T-helper 17 cell (primary cell): Measurements from ENCODE around the gene NIPSNAP3A. TPM values are rescaled to one million over a fixed set of nuclear protein-coding genes. Genes with fewer than 3 reads are reported as not detected.
"Not testable (repeated sequence)": the region's sequence is repeated elsewhere in the genome, so short reads cannot be mapped to it uniquely, and the experiment has no call there.

ENCODE experiments used
- ATAC-seq: fragments of 150-1000 bp; cut with Tn5 transposase; 2 replicates; pipeline ENCODE4 v1.10.0; 2021; ENCODE audit warnings: mild to moderate bottlenecking, moderate library complexity
- DNase-seq, 3 donors: peaks; one replicate each; pipeline versions ENCODE4 v3.0.0 to v3.0.0-alpha.2; 2020 to 2021
- H3K9me3 ChIP-seq: one replicate; pipeline ENCODE4 v1.7.0; 2013; ENCODE audit warnings: low read length, mild to moderate bottlenecking; ENCODE audit not compliant: control insufficient read depth, poor library complexity, severe bottlenecking
- H3K27ac Mint-ChIP-seq: one replicate; pipeline ENCODE4 v1.8.0; 2022; ENCODE audit warnings: mild to moderate bottlenecking, moderate library complexity, mixed read lengths
- H3K27me3 Mint-ChIP-seq: one replicate; pipeline ENCODE4 v1.8.0; 2022; ENCODE audit warnings: mixed read lengths
- H3K36me3 Mint-ChIP-seq: one replicate; pipeline ENCODE4 v1.8.0; 2022; ENCODE audit warnings: low read depth, mixed read lengths
- H3K4me1 Mint-ChIP-seq: one replicate; pipeline ENCODE4 v1.8.0; 2022; ENCODE audit warnings: mild to moderate bottlenecking, mixed read lengths
- H3K4me3 Mint-ChIP-seq: one replicate; pipeline ENCODE4 v1.8.0; 2022; ENCODE audit warnings: mild to moderate bottlenecking, moderate library complexity, mixed read lengths
- total RNA-seq, 4 donors: library from RNA in 2 of 4; stranded (reverse) in 2 of 4; gene quantifications; one replicate each; pipeline ENCODE4 v1.2.3 and lab custom pipeline; 2022 to 2026

NIPSNAP3A gene
- total RNA-seq (1 to 10 TPM; 8.3 to 8.8 TPM), total RNA-seq (lab: John Stamatoyannopoulos, UW) (7.5 to 13.4 reads per million in 2 donors)

DNA sequence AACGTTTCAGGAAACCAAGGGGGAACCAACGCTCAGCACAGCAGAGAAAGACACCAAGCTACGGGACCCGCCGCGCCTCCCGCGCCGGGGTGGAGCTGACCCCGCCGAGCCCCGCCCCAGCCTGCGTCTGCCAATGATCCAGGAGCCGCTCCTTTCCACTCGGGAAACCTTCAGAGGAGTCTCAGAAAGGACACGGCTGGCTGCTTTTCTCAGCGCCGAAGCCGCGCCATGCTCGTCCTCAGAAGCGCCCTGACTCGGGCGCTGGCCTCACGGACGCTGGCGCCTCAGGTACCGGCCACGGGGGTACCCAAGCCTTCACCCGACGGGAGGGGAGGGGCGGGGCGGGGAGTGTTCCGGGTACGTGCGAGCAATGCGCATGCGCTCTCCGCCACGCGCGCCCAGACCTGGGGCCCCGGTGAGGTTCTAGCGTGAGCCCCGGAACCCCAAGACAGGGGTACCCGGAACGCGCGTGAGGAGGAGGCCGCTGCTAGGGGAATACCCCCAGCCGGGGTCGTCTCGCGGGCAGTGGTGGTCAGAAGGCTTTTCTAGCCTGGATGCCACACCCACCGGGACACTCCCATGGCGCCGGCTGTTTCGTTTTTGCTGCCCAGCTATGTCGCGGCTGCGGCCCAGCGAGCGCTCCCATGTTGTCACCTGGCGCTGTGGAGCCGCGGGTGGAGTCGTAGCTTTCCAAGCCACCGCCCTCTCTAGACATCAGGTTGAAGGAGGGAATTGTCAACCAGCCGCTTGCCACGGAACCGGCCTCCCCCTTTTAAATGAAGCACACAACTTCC lies at the start of gene NIPSNAP3A:
Gene NIPSNAP3A, plus strand, starts transcription at position 119 of the 794 bp plus-strand sequence. Its CDS starts 110 bp downstream, at position 229.
- no peaks in the 10 kb centered on the region for H3K9me3 ChIP-seq
- Mint-ChIP-seq H3K4me3 (peak within 1 kb of the TSS; percentile 98), H3K27ac (peak within 1 kb of the TSS; percentile 98), H3K36me3 (no peaks in the 10 kb centered on the region), H3K4me1 (peaks cover 20% of the 10 kb centered on the region), H3K27me3 (no peaks in the 10 kb centered on the region)
- DNase-seq (peak; percentile 79 to 81 (median 79)), ATAC-seq (peak; percentile 89)

DNA sequence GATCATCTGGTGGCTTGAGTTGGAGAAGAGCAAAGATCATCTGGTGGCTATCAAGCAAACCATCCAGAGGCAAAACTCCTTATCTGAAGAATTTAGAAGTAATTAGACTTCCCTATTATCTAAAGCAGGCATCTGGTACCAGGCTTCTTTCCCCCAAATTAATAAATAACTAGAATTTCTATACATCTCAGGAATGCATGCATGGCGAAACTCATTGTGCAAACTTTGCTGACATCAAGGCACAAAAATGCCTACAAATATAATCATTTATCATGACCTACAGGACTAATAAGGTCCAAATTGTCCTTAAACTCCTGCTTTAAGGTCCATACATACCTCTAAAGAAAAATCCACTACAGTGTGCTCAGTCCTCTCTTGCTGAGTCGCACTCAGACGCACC lies 47.2 kb upstream of the NIPSNAP3A start:
- H3K9me3 ChIP-seq: no peaks in the 10 kb centered on the region
- H3K4me1 Mint-ChIP-seq: no peaks in the 10 kb centered on the region
- H3K27me3 Mint-ChIP-seq: no peaks in the 10 kb centered on the region
- no peak overlapping the region for H3K4me3 Mint-ChIP-seq
- DNase-seq (no peak), ATAC-seq (no peak)
- H3K36me3 Mint-ChIP-seq: no peaks in the 10 kb centered on the region
- no peak overlapping the region for H3K27ac Mint-ChIP-seq

DNA sequence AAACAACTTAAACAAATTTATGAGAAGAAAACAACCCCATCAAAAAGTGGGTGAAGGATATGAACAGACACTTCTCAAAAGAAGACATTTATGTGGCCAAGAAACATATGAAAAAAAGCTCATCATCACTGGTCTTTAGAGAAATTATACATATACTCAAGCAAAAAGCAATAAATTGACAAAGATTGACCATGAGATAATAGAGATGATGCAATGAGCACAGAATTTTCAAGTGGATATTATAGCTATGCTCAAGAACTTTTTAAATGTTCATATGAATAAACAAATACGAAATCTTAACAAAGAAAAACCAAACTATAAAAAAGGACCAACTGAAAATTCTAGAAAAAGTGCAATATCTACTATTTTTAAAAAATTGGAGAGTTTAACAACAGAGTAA lies 38.7 kb upstream of the NIPSNAP3A start:
- H3K27ac Mint-ChIP-seq, H3K4me3 Mint-ChIP-seq, H3K27me3 Mint-ChIP-seq, H3K9me3 ChIP-seq, H3K36me3 Mint-ChIP-seq, H3K4me1 Mint-ChIP-seq, DNase-seq, ATAC-seq: not testable (repeated sequence)

DNA sequence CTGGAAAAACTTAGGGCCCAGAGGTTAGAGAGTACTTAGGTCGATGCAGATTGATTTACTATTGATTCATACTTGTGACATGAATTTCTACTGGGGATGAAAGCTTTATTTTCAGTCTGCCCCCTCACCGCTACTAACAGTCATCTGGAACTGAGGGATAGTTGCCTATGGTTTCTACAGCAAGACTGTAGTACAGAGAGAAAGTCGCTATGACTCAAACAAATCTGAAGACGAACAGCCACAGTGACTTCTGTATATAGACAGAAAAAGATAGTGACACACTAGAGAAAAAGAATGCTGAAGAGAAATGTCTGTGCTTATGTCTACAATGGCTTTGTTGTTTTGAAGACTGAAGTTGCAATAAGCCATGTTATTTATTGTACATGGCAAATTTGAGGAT lies 35.9 kb upstream of the NIPSNAP3A start:
- peaks cover 2% of the 10 kb centered on the region for H3K4me1 Mint-ChIP-seq
- no peak for ATAC-seq

DNA sequence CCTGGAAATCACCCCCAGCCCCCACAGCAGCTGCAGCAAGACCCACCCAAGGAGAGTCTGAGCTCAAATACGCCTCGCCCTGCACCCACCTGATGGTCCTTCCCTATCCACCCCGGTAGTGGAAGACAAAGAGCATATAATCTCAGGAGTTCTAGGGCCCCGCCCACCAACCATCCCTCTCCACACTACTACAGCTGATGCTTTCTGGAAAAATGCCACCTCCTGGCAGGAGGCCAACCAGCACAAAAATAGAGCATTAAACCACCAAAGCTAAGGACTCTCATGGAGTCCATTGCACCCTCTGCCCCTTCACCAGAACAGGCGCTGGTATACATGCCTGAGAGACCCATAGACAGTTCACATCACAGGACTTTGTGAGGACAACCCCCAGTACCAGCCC lies 22.5 kb upstream of the NIPSNAP3A start:
- no peak for DNase-seq
- H3K4me1 Mint-ChIP-seq: peaks cover 3% of the 10 kb centered on the region
- H3K4me3 Mint-ChIP-seq: no peak overlapping the region
- H3K9me3 ChIP-seq: no peaks in the 10 kb centered on the region
- peaks cover 2% of the 10 kb centered on the region for H3K36me3 Mint-ChIP-seq
- ATAC-seq: no peak
- H3K27me3 Mint-ChIP-seq: peaks cover 4% of the 10 kb centered on the region
- H3K27ac Mint-ChIP-seq: no peak overlapping the region

More for the DNA sequence above, 35.9 kb upstream of the NIPSNAP3A start:
- no peaks in the 10 kb centered on the region for H3K9me3 ChIP-seq
- DNase-seq: no peak
- Mint-ChIP-seq H3K36me3 (no peaks in the 10 kb centered on the region), H3K27me3 (peaks cover 7% of the 10 kb centered on the region), H3K27ac (no peak overlapping the region), H3K4me3 (no peak overlapping the region)

DNA sequence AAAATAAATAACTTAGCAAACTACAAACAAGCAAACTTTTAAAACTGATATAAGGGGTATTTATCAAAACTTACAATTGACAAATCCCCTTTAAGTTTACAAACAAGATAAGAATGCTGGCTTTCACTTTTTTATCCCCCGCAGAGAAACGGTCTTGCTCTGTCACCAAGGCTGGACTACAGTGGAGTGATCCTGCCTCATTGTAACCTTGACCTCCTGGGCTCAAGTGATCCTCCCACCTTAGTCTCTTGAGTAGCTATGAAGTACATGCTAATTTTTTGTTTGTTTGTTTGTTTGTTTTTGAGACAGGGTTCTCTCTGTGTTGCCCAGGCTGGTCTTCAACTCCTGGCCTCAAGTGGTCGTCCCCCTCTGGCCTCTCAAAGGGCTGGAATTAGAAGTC lies 9.0 kb upstream of the NIPSNAP3A start:
- no peak for DNase-seq
- no peak for ATAC-seq
- no peaks in the 10 kb centered on the region for H3K27me3 Mint-ChIP-seq
- H3K4me1 Mint-ChIP-seq: peaks cover 2% of the 10 kb centered on the region
- H3K4me3 Mint-ChIP-seq: no peak overlapping the region
- no peaks in the 10 kb centered on the region for H3K36me3 Mint-ChIP-seq
- H3K9me3 ChIP-seq: no peaks in the 10 kb centered on the region
- H3K27ac Mint-ChIP-seq: no peak overlapping the region

DNA sequence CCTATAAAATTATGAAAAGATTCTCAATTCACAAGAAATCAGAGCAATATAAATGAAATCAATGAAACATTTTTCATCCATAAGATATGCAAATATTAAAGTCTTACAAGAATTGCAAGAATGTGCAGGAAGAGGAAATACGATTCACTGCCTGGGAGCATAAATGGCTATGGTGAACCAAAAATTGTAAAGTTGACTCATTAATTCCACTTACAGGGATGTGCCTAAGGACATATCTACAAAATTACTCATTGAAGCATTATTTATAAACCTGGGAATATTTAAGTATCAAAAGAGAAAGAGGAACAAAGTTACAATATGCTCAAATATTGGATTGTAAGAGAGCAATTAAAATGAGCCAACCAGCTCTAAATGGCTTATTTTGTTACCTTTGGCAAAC lies 6.9 kb upstream of the NIPSNAP3A start:
- H3K4me1 Mint-ChIP-seq: peaks cover 2% of the 10 kb centered on the region
- H3K4me3 Mint-ChIP-seq: no peak overlapping the region
- no peaks in the 10 kb centered on the region for H3K27me3 Mint-ChIP-seq
- no peak for DNase-seq
- H3K9me3 ChIP-seq: no peaks in the 10 kb centered on the region
- no peaks in the 10 kb centered on the region for H3K36me3 Mint-ChIP-seq
- no peak for ATAC-seq
- H3K27ac Mint-ChIP-seq: no peak overlapping the region

DNA sequence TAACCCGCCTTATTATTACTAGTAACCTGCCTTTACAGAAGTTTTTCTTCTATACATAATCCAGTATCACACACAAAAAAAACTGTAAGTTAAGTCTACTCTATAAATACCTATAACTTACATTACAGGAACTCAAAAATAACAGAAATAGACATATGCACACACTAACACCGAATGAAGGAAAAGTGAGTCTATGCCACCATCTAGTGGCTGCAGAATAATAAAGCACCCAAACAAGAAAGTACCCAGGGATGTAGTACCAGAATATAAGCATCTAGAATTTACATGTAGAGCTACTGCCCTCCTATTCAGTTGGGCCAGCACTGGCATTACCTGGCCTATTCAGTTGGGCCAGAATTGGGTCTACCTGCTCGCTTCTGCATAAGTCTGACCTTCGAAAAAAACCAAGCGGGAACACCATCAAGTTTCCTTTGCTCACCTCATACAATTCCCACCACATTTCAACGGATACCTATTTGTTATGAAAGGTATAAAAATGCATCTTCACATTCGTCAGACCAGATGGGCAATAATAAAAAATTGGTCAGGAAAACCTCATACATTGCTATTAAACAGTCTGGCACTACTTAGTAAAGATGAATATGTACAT lies 4.0 kb upstream of the NIPSNAP3A start:
- Mint-ChIP-seq H3K36me3 (no peaks in the 10 kb centered on the region), H3K27ac (no peak overlapping the region), H3K4me3 (no peak overlapping the region), H3K4me1 (peaks cover 13% of the 10 kb centered on the region), H3K27me3 (no peaks in the 10 kb centered on the region)
- peak; percentile 28 for ATAC-seq
- peak in 1 of 3 donors; percentile 13 for DNase-seq
- no peaks in the 10 kb centered on the region for H3K9me3 ChIP-seq

DNA sequence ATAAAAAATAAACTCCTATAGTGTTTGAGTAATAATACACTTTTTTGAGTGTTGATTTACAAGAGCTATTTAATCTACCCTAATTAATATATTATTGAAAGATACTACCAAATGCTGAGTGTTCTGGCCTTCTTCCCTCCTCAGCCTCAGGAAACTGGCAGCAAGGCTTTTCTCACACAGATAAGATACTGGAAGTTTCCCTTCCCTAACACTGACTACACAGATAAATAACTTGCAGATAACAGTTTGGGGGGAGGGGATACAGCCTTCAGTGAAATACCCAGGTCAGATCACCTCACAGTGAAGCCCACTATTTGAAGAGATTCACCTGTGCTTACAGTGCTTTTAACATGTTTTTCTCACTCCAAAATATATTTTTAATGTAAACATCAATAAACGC lies 1.6 kb upstream of the NIPSNAP3A start:
- ATAC-seq (no peak), DNase-seq (no peak)
- Mint-ChIP-seq H3K27ac (peak overlapping the region; percentile 98), H3K36me3 (no peaks in the 10 kb centered on the region), H3K4me1 (peaks cover 20% of the 10 kb centered on the region), H3K4me3 (no peak overlapping the region), H3K27me3 (no peaks in the 10 kb centered on the region)
- H3K9me3 ChIP-seq: no peaks in the 10 kb centered on the region

DNA sequence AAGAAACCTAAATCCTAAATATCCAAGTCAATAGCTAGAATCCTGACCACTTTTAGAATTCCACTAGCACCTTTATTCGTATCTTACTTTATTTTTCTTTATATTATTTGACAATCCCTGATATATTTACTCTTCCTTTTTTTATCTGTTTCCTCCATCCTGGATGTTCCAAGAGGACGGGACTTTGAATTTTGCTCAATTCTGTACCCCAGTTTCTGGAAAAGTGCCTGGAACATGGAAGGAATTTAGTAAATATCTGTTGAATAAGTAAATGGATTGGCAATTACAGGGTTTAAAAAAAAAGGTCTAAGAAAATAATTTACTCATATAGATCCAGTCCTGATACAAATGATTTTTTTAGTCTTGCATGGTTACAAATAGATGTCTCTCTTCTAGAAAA lies 1.2 kb upstream of the NIPSNAP3A start:
- Mint-ChIP-seq H3K4me1 (peaks cover 20% of the 10 kb centered on the region), H3K36me3 (no peaks in the 10 kb centered on the region), H3K27ac (peak overlapping the region; percentile 98), H3K27me3 (no peaks in the 10 kb centered on the region), H3K4me3 (peak overlapping the region; percentile 7)
- no peaks in the 10 kb centered on the region for H3K9me3 ChIP-seq
- ATAC-seq: no peak
- no peak for DNase-seq

DNA sequence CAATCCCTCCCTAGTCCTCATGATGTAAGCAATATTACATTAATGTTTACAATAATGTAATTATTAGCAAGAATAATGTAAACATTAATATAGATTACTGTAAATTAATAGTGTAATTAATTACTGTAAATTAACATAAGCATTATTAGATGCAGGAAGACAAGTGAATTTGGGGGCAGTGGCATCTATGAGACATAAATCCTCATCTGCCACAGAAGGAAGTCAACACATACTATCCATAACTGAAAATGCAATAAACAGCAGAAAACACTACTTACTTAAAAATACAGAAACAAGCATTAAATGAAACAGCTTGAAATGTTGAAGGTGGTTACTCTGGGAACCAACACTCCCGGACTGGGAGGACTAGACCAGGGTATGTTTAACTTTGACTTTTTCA lies 685 bp upstream of the NIPSNAP3A start:
- Mint-ChIP-seq H3K36me3 (no peaks in the 10 kb centered on the region), H3K27me3 (no peaks in the 10 kb centered on the region), H3K4me1 (peaks cover 20% of the 10 kb centered on the region), H3K27ac (peak overlapping the region; percentile 98), H3K4me3 (peak overlapping the region; percentile 98)
- no peaks in the 10 kb centered on the region for H3K9me3 ChIP-seq
- DNase-seq (no peak), ATAC-seq (no peak)

DNA sequence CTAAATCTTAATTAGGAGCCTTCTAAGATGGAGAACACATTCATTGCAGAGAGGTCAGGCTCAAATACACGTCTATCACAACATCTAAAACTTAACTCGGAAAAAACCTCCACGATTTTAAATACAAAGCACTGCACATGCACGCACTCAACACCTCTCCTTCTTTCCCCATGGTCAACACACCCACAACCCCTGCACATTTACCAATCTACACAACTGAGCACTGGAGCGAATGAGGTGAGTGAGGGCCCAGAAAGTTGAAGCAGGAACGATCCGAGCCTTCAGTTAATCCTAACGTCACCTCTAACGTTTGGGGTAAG lies 278 bp upstream of the NIPSNAP3A start:
- no peaks in the 10 kb centered on the region for H3K9me3 ChIP-seq
- ATAC-seq (no peak), DNase-seq (no peak)
- peak overlapping the region; percentile 98 for H3K4me3 Mint-ChIP-seq
- H3K27ac Mint-ChIP-seq: peak overlapping the region; percentile 98
- H3K4me1 Mint-ChIP-seq: peaks cover 20% of the 10 kb centered on the region
- no peaks in the 10 kb centered on the region for H3K36me3 Mint-ChIP-seq
- no peaks in the 10 kb centered on the region for H3K27me3 Mint-ChIP-seq

DNA sequence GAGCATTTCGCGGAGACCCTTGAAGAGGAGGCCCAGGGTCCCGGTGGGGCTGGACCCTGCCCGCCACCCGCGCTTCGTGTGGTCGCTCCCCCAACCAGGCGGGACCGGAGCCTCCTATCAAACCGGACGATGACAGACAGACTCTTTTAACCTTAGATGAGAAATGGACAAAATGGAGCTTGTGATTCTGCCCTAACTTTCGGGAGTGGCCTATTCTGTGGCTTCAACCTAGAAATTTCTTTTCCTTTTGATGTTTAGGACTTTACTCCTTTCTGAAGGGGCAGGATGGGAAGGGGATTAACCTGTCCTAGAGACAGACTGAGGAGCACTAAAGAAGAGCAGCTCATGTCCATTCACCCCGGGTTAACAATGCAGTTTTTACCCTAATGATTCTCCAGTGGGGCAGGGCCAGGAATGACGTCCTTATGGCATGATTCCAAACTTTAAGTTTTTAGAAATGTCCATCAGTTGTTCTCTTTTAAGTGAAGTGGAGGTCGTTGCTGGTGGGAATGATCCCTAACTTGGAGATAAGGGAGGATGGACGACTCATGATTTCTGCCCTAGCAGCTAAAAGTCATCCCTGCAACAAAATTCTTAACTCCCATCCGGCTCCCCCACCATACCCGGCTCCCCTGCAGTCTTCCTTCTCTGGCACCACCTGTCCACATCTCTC lies 1.0 kb downstream of the NIPSNAP3A start:
- peak overlapping the region; percentile 98 for H3K4me3 Mint-ChIP-seq
- peaks cover 18% of the 10 kb centered on the region for H3K4me1 Mint-ChIP-seq
- H3K27me3 Mint-ChIP-seq: no peaks in the 10 kb centered on the region
- peaks cover 2% of the 10 kb centered on the region for H3K36me3 Mint-ChIP-seq
- H3K27ac Mint-ChIP-seq: peak overlapping the region; percentile 98
- ATAC-seq (no peak), DNase-seq (no peak)
- H3K9me3 ChIP-seq: no peaks in the 10 kb centered on the region
